NAMALWA (cell line): Measurements from ENCODE around the gene GIMAP2.
"Not testable (repeated sequence)": the region's sequence is repeated elsewhere in the genome, so short reads cannot be mapped to it uniquely, and the experiment has no call there.

Experiments
- DNase-seq: peaks from one replicate; pipeline ENCODE4 v3.0.0-alpha.2; 2015; ENCODE audit warnings: low spot score

Gene GIMAP2

GRCh38 chr7:150676854-150677253 lies 8.7 kb upstream of the GIMAP2 start:
- not testable (repeated sequence) for DNase-seq

- DNase-seq, result not testable (repeated sequence)
Observed at GRCh38 chr7:150678601-150679000, 6.9 kb upstream of the GIMAP2 start.

GRCh38 chr7:150680364-150680763 lies 5.1 kb upstream of the GIMAP2 start:
- not testable (repeated sequence) for DNase-seq

GRCh38 chr7:150686030-150686631 lies 625 bp downstream of the GIMAP2 start:
- DNase-seq, result no peak

GRCh38 chr7:150688630-150689029 lies 3.1 kb downstream of the GIMAP2 start:
- no peak for DNase-seq

GRCh38 chr7:150695654-150696053 lies 10.1 kb downstream of the GIMAP2 start:
- no peak for DNase-seq

- no peak for DNase-seq
Observed at GRCh38 chr7:150703209-150703608, 17.7 kb downstream of the GIMAP2 start.

- no peak for DNase-seq
Observed at GRCh38 chr7:150715293-150715692, 29.8 kb downstream of the GIMAP2 start.

GRCh38 chr7:150715738-150716137 lies 30.2 kb downstream of the GIMAP2 start:
- DNase-seq, result no peak

GRCh38 chr7:150716368-150716767 lies 30.9 kb downstream of the GIMAP2 start, which contains the start of gene GIMAP1:
TSS of gene GIMAP1 (plus strand) at chr7:150716613. CDS start at chr7:150719048, 2,435 bp downstream.
- no peak for DNase-seq

GRCh38 chr7:150716939-150717338 lies 31.4 kb downstream of the GIMAP2 start:
- no peak for DNase-seq

- no peak for DNase-seq
Observed at GRCh38 chr7:150717814-150718420, 32.4 kb downstream of the GIMAP2 start.

- no peak for DNase-seq
Observed at GRCh38 chr7:150719436-150719835, 33.9 kb downstream of the GIMAP2 start.

GRCh38 chr7:150719960-150720891 lies 34.7 kb downstream of the GIMAP2 start:
- DNase-seq, result no peak

- DNase-seq, result no peak
Observed at GRCh38 chr7:150721970-150722373, 36.5 kb downstream of the GIMAP2 start.

- no peak for DNase-seq
Observed at GRCh38 chr7:150722431-150722931, 37.0 kb downstream of the GIMAP2 start.

GRCh38 chr7:150723467-150723866 lies 38.0 kb downstream of the GIMAP2 start:
- no peak for DNase-seq

GRCh38 chr7:150727381-150727780 lies 41.9 kb downstream of the GIMAP2 start:
- DNase-seq, result no peak

GRCh38 chr7:150728011-150728410 lies 42.5 kb downstream of the GIMAP2 start:
- DNase-seq, result no peak

- DNase-seq, result no peak
Observed at GRCh38 chr7:150728609-150729008, 43.1 kb downstream of the GIMAP2 start.

GRCh38 chr7:150731916-150732315 lies 46.4 kb downstream of the GIMAP2 start:
- DNase-seq, result no peak

GRCh38 chr7:150732786-150733481 lies 47.4 kb downstream of the GIMAP2 start:
- no peak for DNase-seq
